HCT116 (cell line): ENCODE measurements around the gene KCNMB1. TPM values are rescaled to one million over a fixed set of nuclear protein-coding genes. Genes with fewer than 3 reads are reported as not detected.

Source experiments
- ATAC-seq: fragments of 200-7000 bp; cut with Tn5 transposase; 2 replicates; pipeline ENCODE4 v1.9.1; 2020; ENCODE audit warnings: mild to moderate bottlenecking, moderate library complexity
- BruUV-seq: library from RNA; stranded (reverse); fragments of 400-500 nt; replicated peaks from 2 replicates; lab custom pipeline; 2021; lab: Mats Ljungman, UMichigan
- CTCF ChIA-PET: fragments of 300-600 bp; sonication (Branson Sonifier 250); formaldehyde crosslinking; loops from one replicate; lab custom pipeline; 2021; ENCODE audit warnings: antibody characterized with exemption; lab: Charles Lee
- POLR2A ChIA-PET: fragments of 300-600, 350-600 bp; sonication (Branson Sonifier 250); formaldehyde crosslinking; loops from one replicate; lab custom pipeline; 2021; ENCODE audit warnings: antibody characterized with exemption; lab: Charles Lee
- RAD21 ChIA-PET, 2 experiments: fragments of 300-600 bp; sonication (Branson Sonifier 250); formaldehyde crosslinking; loops; one replicate each; lab custom pipeline; 2023; ENCODE audit warnings: low total read pairs in 2 of 2; ENCODE audit not compliant: uncharacterized antibody in 2 of 2, unreplicated experiment in 2 of 2, low non-redundant PET in 1 of 2; lab: Charles Lee
- DNase-seq: peaks from one replicate; pipeline ENCODE4 v3.0.0-alpha.2; 2010; ENCODE audit warnings: low read depth, low spot score
- H2AFZ ChIP-seq: fragments of 200-600 bp; shearing (Covaris generic), sonication (generic); 2 replicates; pipeline ENCODE4 v1.6.1; 2017; ENCODE audit warnings: low read depth, mixed run types, mixed read lengths, antibody characterized with exemption, low read length; ENCODE audit not compliant: poor library complexity, severe bottlenecking
- H3K27ac ChIP-seq: 2 replicates; pipeline ENCODE4 v1.5.1; 2012; ENCODE audit warnings: low read depth, low read length
- H3K27me3 ChIP-seq: fragments of 200-600 bp; sonication (generic); 2 replicates; pipeline ENCODE4 v1.6.1; 2016; ENCODE audit warnings: mixed run types, low read length, mixed read lengths; ENCODE audit not compliant: insufficient read depth
- H3K36me3 ChIP-seq, 2 experiments: fragments of 200-500 bp in 1 of 2; fragments of 200-600 bp in 1 of 2; sonication (Bioruptor generic) in 1 of 2; sonication (generic) in 1 of 2; 2 replicates each; pipeline versions ENCODE4 v1.5.1 to v1.6.1; 2014 to 2016; ENCODE audit warnings: low read length in 2 of 2, inconsistent platforms in 1 of 2, mixed read lengths in 1 of 2, mixed run types in 1 of 2; ENCODE audit not compliant: insufficient read depth in 2 of 2, control insufficient read depth in 1 of 2
- H3K4me1 ChIP-seq, 2 experiments: fragments of 200-600 bp in 1 of 2; sonication (generic) in 1 of 2; 2 replicates each; pipeline versions ENCODE4 v1.5.1 to v1.6.1; 2012 to 2017; ENCODE audit warnings: low read length in 2 of 2, inconsistent platforms in 1 of 2, mild to moderate bottlenecking in 1 of 2, mixed read lengths in 1 of 2, mixed run types in 1 of 2, moderate library complexity in 1 of 2; ENCODE audit not compliant: insufficient read depth in 2 of 2, control insufficient read depth in 1 of 2
- H3K4me2 ChIP-seq: fragments of 200-600 bp; sonication (generic); 2 replicates; pipeline ENCODE4 v1.6.1; 2017; ENCODE audit warnings: mixed run types, low read length, mixed read lengths
- H3K4me3 ChIP-seq, 2 experiments: fragments of 200-600 bp in 1 of 2; sonication (generic) in 1 of 2; replicated peaks in 1 of 2; 2 replicates each; pipeline ENCODE4 v1.5.1; 2011 to 2016; ENCODE audit warnings: low read length in 2 of 2, control low read depth in 1 of 2, low read depth in 1 of 2, mild to moderate bottlenecking in 1 of 2, mixed read lengths in 1 of 2, mixed run types in 1 of 2
- H3K79me2 ChIP-seq: fragments of 200-600 bp; sonication (generic); 2 replicates; pipeline ENCODE4 v1.6.1; 2017; ENCODE audit warnings: mild to moderate bottlenecking, mixed run types, low read length, moderate library complexity, mixed read lengths; ENCODE audit not compliant: insufficient read depth
- H3K9ac ChIP-seq: fragments of 200-600 bp; sonication (generic); 2 replicates; pipeline ENCODE4 v1.6.1; 2016; ENCODE audit warnings: low read length, mixed read lengths
- H3K9me2 ChIP-seq: fragments of 200-600 bp; sonication (generic), shearing (Covaris generic); 2 replicates; pipeline ENCODE4 v1.6.1; 2017; ENCODE audit warnings: mixed run types, mild to moderate bottlenecking, moderate library complexity; ENCODE audit not compliant: insufficient read depth
- H3K9me3 ChIP-seq, 2 experiments: fragments of 200-500 bp in 1 of 2; fragments of 200-600 bp in 1 of 2; sonication (Bioruptor generic) in 1 of 2; sonication (generic) in 1 of 2; 2 replicates each; pipeline ENCODE4 v1.6.1; 2014 to 2017; ENCODE audit warnings: low read length in 2 of 2, mixed read lengths in 2 of 2, inconsistent platforms in 1 of 2, low read depth in 1 of 2, mild to moderate bottlenecking in 1 of 2, mixed run types in 1 of 2, moderate library complexity in 1 of 2; ENCODE audit not compliant: control insufficient read depth in 1 of 2, insufficient read depth in 1 of 2
- H4K20me1 ChIP-seq: fragments of 200-600 bp; sonication (generic), shearing (Covaris generic); 2 replicates; pipeline ENCODE4 v1.6.1; 2017; ENCODE audit warnings: mixed run types, mild to moderate bottlenecking, moderate library complexity; ENCODE audit not compliant: insufficient read depth
- ATF3 ChIP-seq: IDR thresholded peaks from 2 replicates; pipeline ENCODE4 v1.6.1; 2012
- CEBPB ChIP-seq: IDR thresholded peaks from 2 replicates; pipeline ENCODE4 v1.6.1; 2012; ENCODE audit warnings: low read depth
- EGR1 ChIP-seq: IDR thresholded peaks from 2 replicates; pipeline ENCODE4 v1.6.1; 2012; ENCODE audit warnings: low read depth
- ELF1 ChIP-seq: IDR thresholded peaks from 2 replicates; pipeline ENCODE4 v1.6.1; 2012; ENCODE audit warnings: low read depth, borderline replicate concordance
- EZH2phosphoT487 ChIP-seq: fragments of 200-600 bp; IDR thresholded peaks from 2 replicates; pipeline ENCODE4 v1.6.1; 2018; ENCODE audit warnings: antibody characterized with exemption, borderline replicate concordance
- FOSL1 ChIP-seq: IDR thresholded peaks from 2 replicates; pipeline ENCODE4 v1.6.1; 2012; ENCODE audit warnings: low read depth
- RAD21 ChIP-seq: IDR thresholded peaks from 2 replicates; pipeline ENCODE4 v1.6.1; 2012; ENCODE audit warnings: low read depth, mild to moderate bottlenecking
- SRF ChIP-seq: IDR thresholded peaks from 2 replicates; pipeline ENCODE4 v1.6.1; 2012; ENCODE audit warnings: low read depth
- TCF7L2 ChIP-seq: IDR thresholded peaks from 2 replicates; pipeline ENCODE4 v1.7.0; 2011; ENCODE audit warnings: borderline replicate concordance, inconsistent platforms; ENCODE audit not compliant: insufficient read depth, insufficient read length; ENCODE audit errors: extremely low read depth
- YY1 ChIP-seq: IDR thresholded peaks from 2 replicates; pipeline ENCODE4 v1.6.1; 2011; ENCODE audit warnings: low read length, low read depth, moderate library complexity, mild to moderate bottlenecking; ENCODE audit not compliant: insufficient replicate concordance; ENCODE audit errors: extremely low read depth
- ZFX ChIP-seq: fragments of 450-650 bp; IDR thresholded peaks from 2 replicates; pipeline ENCODE4 v1.6.1; 2017
- intact Hi-C: fragments of 100-400 bp; cut with micrococcal nuclease; formaldehyde crosslinking; loops from 2 replicates; pipeline ENCODE4 v1.10.0; 2022
- total RNA-seq: library from RNA; stranded (reverse); gene quantifications from one replicate; pipeline ENCODE4 v1.2.1, GENCODE V29; 2021; ENCODE audit not compliant: unreplicated experiment
- TF ChIP-seq, protein P1 (sequence below), 3 experiments: fragments of 200-600 bp in 1 of 3; sonication (generic) in 1 of 3; IDR thresholded peaks in 2 of 3; conservative IDR thresholded peaks in 1 of 3; 2 replicates each; pipeline ENCODE4 v1.5.1; 2012 to 2017; ENCODE audit warnings: low read depth in 2 of 3, low read length in 2 of 3, antibody characterized with exemption in 1 of 3, borderline replicate concordance in 1 of 3, control low read depth in 1 of 3, mild to moderate bottlenecking in 1 of 3, mixed read lengths in 1 of 3, mixed run types in 1 of 3, moderate library complexity in 1 of 3; ENCODE audit not compliant: insufficient read depth in 1 of 3
- TF ChIP-seq, protein P2 (sequence below): IDR thresholded peaks from 2 replicates; pipeline ENCODE4 v1.6.1; 2012

KCNMB1 gene
- total RNA-seq, 1 experiment from 2014 or later, result not detected

GRCh38 chr5:170393235-170393634 is 4.1 kb upstream of the KCNMB1 start:
- POLR2A ChIA-PET, result no interaction called here
- Histone ChIP-seq H3K27me3 (peaks cover 84% of the 10 kb centered on the region), H3K4me1 (no peaks in the 10 kb centered on the region), H3K36me3 (no peaks in the 10 kb centered on the region), H3K9me2 (no peaks in the 10 kb centered on the region), H3K79me2 (no peaks in the 10 kb centered on the region), H3K27ac (no peak overlapping the region), H3K4me3 (no peak overlapping the region), H2AFZ (no peak overlapping the region), H3K9ac (no peak overlapping the region)
- RAD21 ChIA-PET, result no interaction called here
- CTCF ChIA-PET, result no interaction called here
- no peak for DNase-seq
- intact Hi-C loops, result no loop called here
- BruUV-seq, result no TSS peak
- TF ChIP-seq ZFX, result no peak
- TF ChIP-seq EZH2phosphoT487, result no peak
- no peak for TF ChIP-seq RAD21
- TF ChIP-seq, protein P1, sequence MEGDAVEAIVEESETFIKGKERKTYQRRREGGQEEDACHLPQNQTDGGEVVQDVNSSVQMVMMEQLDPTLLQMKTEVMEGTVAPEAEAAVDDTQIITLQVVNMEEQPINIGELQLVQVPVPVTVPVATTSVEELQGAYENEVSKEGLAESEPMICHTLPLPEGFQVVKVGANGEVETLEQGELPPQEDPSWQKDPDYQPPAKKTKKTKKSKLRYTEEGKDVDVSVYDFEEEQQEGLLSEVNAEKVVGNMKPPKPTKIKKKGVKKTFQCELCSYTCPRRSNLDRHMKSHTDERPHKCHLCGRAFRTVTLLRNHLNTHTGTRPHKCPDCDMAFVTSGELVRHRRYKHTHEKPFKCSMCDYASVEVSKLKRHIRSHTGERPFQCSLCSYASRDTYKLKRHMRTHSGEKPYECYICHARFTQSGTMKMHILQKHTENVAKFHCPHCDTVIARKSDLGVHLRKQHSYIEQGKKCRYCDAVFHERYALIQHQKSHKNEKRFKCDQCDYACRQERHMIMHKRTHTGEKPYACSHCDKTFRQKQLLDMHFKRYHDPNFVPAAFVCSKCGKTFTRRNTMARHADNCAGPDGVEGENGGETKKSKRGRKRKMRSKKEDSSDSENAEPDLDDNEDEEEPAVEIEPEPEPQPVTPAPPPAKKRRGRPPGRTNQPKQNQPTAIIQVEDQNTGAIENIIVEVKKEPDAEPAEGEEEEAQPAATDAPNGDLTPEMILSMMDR (IDR thresholded peaks at IDR 0.05 in 2 of 3, conservative IDR thresholded peaks at IDR 0.05 in 1 of 3; ENCODE audit: borderline replicate concordance in 1 of 3, insufficient read depth in 1 of 3, low read depth in 2 of 3, low read length in 2 of 3), result no peak
- TF ChIP-seq FOSL1, result no peak
- TF ChIP-seq, protein P2, sequence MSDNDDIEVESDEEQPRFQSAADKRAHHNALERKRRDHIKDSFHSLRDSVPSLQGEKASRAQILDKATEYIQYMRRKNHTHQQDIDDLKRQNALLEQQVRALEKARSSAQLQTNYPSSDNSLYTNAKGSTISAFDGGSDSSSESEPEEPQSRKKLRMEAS, result no peak
- TF ChIP-seq ATF3, result no peak
- no peak for TF ChIP-seq YY1
- no peak for TF ChIP-seq EGR1
- no peak for TF ChIP-seq TCF7L2
- TF ChIP-seq SRF, result no peak
- TF ChIP-seq ELF1, result no peak
- TF ChIP-seq CEBPB, result no peak
- TF ChIP-seq, all 23 proteins: peak for 0
- H3K4me2 ChIP-seq, result no peak overlapping the region
- ATAC-seq, result no peak
- H4K20me1 ChIP-seq, result no peaks in the 10 kb centered on the region
- H3K9me3 ChIP-seq, result no peaks in the 10 kb centered on the region
